GM23338 (cell line): ENCODE results near the gene ZGPAT. TPM values are rescaled to one million over a fixed set of nuclear protein-coding genes. Genes with fewer than 3 reads are reported as not detected.

ENCODE experiments used
- ATAC-seq: fragments of 200-7000 bp; cut with Tn5 transposase; 3 replicates; pipeline ENCODE4 v1.9.1; 2020
- DNase-seq: peaks from one replicate; pipeline ENCODE4 v3.0.0-alpha.2; 2015; ENCODE audit warnings: low spot score
- H2AFZ ChIP-seq: fragments of 200-600 bp; sonication (generic); 2 replicates; pipeline ENCODE4 v1.8.0; 2016; ENCODE audit warnings: antibody characterized with exemption, mild to moderate bottlenecking, moderate library complexity
- H3F3A ChIP-seq: fragments of 200-600 bp; sonication (generic); replicated peaks from 2 replicates; pipeline ENCODE4 v1.8.0; 2017; ENCODE audit warnings: antibody characterized with exemption, mixed run types, low read depth
- H3K27ac ChIP-seq: fragments of 200-600 bp; sonication (generic); 2 replicates; pipeline ENCODE4 v1.6.1; 2016; ENCODE audit warnings: low read depth
- H3K27me3 ChIP-seq: fragments of 200-600 bp; sonication (generic); 2 replicates; pipeline ENCODE4 v1.8.0; 2016; ENCODE audit warnings: mild to moderate bottlenecking, mixed run types, moderate library complexity; ENCODE audit not compliant: insufficient read depth
- H3K36me3 ChIP-seq: fragments of 200-600 bp; sonication (generic); 2 replicates; pipeline ENCODE4 v1.8.0; 2016; ENCODE audit warnings: mild to moderate bottlenecking; ENCODE audit not compliant: insufficient read depth
- H3K4me1 ChIP-seq: fragments of 200-600 bp; sonication (generic); 2 replicates; pipeline ENCODE4 v1.8.0; 2016; ENCODE audit warnings: mild to moderate bottlenecking, moderate library complexity; ENCODE audit not compliant: insufficient read depth
- H3K4me2 ChIP-seq: fragments of 200-600 bp; sonication (generic); 2 replicates; pipeline ENCODE4 v1.7.1; 2017; ENCODE audit warnings: mixed run types
- H3K4me3 ChIP-seq: fragments of 200-600 bp; sonication (generic); 2 replicates; pipeline ENCODE4 v1.6.1; 2016; ENCODE audit warnings: mixed run types
- H3K79me2 ChIP-seq: fragments of 200-600 bp; sonication (generic); replicated peaks from 2 replicates; pipeline ENCODE4 v1.8.0; 2017; ENCODE audit warnings: mild to moderate bottlenecking; ENCODE audit not compliant: insufficient read depth
- H3K9me2 ChIP-seq: fragments of 200-600 bp; sonication (generic); 2 replicates; pipeline ENCODE4 v1.8.0; 2017; ENCODE audit not compliant: insufficient read depth
- H4K20me1 ChIP-seq: fragments of 200-600 bp; sonication (generic); replicated peaks from 2 replicates; pipeline ENCODE4 v1.8.0; 2017; ENCODE audit warnings: mild to moderate bottlenecking; ENCODE audit not compliant: insufficient read depth
- H3K27ac Mint-ChIP-seq: 2 replicates; pipeline ENCODE4 v1.8.0; 2020; ENCODE audit warnings: inconsistent platforms, mild to moderate bottlenecking, moderate library complexity, mixed read lengths
- H3K27me3 Mint-ChIP-seq: 3 replicates; pipeline ENCODE4 v1.8.0; 2022; ENCODE audit warnings: low read depth, mild to moderate bottlenecking, moderate library complexity, mixed read lengths, inconsistent platforms; ENCODE audit not compliant: insufficient read depth, poor library complexity
- H3K36me3 Mint-ChIP-seq: 3 replicates; pipeline ENCODE4 v1.8.0; 2021; ENCODE audit warnings: low read depth, mild to moderate bottlenecking, inconsistent platforms, moderate library complexity, mixed read lengths
- H3K4me1 Mint-ChIP-seq: 3 replicates; pipeline ENCODE4 v1.8.0; 2020; ENCODE audit warnings: mild to moderate bottlenecking, inconsistent platforms, mixed read lengths
- H3K4me3 Mint-ChIP-seq: 3 replicates; pipeline ENCODE4 v1.8.0; 2021; ENCODE audit warnings: moderate library complexity, mild to moderate bottlenecking, inconsistent platforms, mixed read lengths
- H3K9me3 Mint-ChIP-seq: 3 replicates; pipeline ENCODE4 v1.8.0; 2020; ENCODE audit warnings: moderate library complexity, mild to moderate bottlenecking, inconsistent platforms, mixed read lengths
- EZH2 ChIP-seq: fragments of 200-600 bp; sonication (generic); IDR thresholded peaks from one replicate; pipeline ENCODE4 v1.8.0; 2017; ENCODE audit warnings: antibody characterized with exemption, mild to moderate bottlenecking, low read depth; ENCODE audit not compliant: unreplicated experiment
- EZH2phosphoT487 ChIP-seq: fragments of 200-600 bp; sonication (generic); IDR thresholded peaks from one replicate; pipeline ENCODE4 v1.8.1; 2018; ENCODE audit warnings: antibody characterized with exemption; ENCODE audit not compliant: unreplicated experiment
- NANOG ChIP-seq: IDR thresholded peaks from 2 replicates; pipeline ENCODE4 v1.6.1; 2016; ENCODE audit warnings: antibody characterized with exemption, borderline replicate concordance
- POLR2AphosphoS5 ChIP-seq: IDR thresholded peaks from 2 replicates; pipeline ENCODE4 v1.6.1; 2016; ENCODE audit warnings: antibody characterized with exemption, low read depth
- STAT1 ChIP-seq: IDR thresholded peaks from one replicate; pipeline ENCODE4 v1.6.1; 2016; ENCODE audit warnings: antibody characterized with exemption; ENCODE audit not compliant: unreplicated experiment
- ZNF114 ChIP-seq: fragments of 250-450 bp; sonication (Bioruptor Pico); IDR thresholded peaks from 2 replicates; pipeline ENCODE4 v1.5.0; 2020; ENCODE audit warnings: mild to moderate bottlenecking, moderate library complexity
- ZNF331 ChIP-seq: fragments of 250-450 bp; sonication (Bioruptor Pico); IDR thresholded peaks from 2 replicates; pipeline ENCODE4 v1.5.0; 2020; ENCODE audit warnings: low read depth, mild to moderate bottlenecking, moderate library complexity
- polyA plus RNA-seq: library from polyadenylated mRNA; unstranded; fragments of >200 nt; fragmentation: Nextera tagmentation; extraction: Ambion mirVana; gene quantifications from 2 replicates; pipeline ENCODE4 v1.2.1, GENCODE V29; 2016
- total RNA-seq: library from RNA; depleted of rRNA; stranded (reverse); fragments of >200 nt; shearing (Covaris generic); gene quantifications from 2 replicates; pipeline ENCODE4 v1.2.3, GENCODE V29; 2014
- TF ChIP-seq, protein P1 (sequence below): IDR thresholded peaks from 2 replicates; pipeline ENCODE4 v1.6.1; 2016; ENCODE audit warnings: antibody characterized with exemption
- TF ChIP-seq, protein P2 (sequence below): IDR thresholded peaks from one replicate; pipeline ENCODE4 v1.6.1; 2018; ENCODE audit warnings: antibody characterized with exemption; ENCODE audit not compliant: unreplicated experiment
- TF ChIP-seq, protein P3 (sequence below), 2 experiments: fragments of 200-600 bp in 1 of 2; sonication (generic) in 1 of 2; conservative IDR thresholded peaks; 2 replicates each; pipeline versions ENCODE4 v1.5.1 to v1.6.1; 2016 to 2017; ENCODE audit warnings: antibody characterized with exemption in 2 of 2, low read depth in 2 of 2, mild to moderate bottlenecking in 2 of 2, moderate library complexity in 1 of 2
- TF ChIP-seq, protein P4 (sequence below): fragments of 250-450 bp; sonication (Bioruptor Pico); IDR thresholded peaks from 2 replicates; pipeline ENCODE4 v1.5.0; 2020; ENCODE audit warnings: mild to moderate bottlenecking, moderate library complexity

Gene ZGPAT
- total and polyA plus RNA-seq, 2 experiments from 2014 or later, result 25.0 to 39.2 TPM

DNA sequence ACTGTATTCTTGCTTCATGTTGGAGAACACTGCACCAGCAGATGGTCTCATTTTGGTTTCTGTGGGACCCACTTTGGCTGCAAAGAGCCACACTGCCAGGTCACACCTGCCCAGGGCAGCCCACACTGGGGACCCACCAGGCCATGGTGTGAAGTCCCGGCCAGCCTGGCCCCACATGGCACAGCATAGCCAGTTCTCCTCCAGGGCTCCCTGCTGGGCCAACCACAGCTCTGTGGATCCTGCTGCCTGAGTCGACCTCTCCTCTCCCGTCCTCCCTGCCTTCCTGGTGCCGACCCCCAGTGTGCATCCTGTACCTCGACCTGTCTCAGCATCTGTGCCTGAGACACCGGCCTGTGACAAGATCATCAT is 3.1 kb upstream of the ZGPAT start (continued):
- TF ChIP-seq, protein P1, sequence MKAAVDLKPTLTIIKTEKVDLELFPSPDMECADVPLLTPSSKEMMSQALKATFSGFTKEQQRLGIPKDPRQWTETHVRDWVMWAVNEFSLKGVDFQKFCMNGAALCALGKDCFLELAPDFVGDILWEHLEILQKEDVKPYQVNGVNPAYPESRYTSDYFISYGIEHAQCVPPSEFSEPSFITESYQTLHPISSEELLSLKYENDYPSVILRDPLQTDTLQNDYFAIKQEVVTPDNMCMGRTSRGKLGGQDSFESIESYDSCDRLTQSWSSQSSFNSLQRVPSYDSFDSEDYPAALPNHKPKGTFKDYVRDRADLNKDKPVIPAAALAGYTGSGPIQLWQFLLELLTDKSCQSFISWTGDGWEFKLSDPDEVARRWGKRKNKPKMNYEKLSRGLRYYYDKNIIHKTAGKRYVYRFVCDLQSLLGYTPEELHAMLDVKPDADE, result no peak
- TF ChIP-seq, protein P2, sequence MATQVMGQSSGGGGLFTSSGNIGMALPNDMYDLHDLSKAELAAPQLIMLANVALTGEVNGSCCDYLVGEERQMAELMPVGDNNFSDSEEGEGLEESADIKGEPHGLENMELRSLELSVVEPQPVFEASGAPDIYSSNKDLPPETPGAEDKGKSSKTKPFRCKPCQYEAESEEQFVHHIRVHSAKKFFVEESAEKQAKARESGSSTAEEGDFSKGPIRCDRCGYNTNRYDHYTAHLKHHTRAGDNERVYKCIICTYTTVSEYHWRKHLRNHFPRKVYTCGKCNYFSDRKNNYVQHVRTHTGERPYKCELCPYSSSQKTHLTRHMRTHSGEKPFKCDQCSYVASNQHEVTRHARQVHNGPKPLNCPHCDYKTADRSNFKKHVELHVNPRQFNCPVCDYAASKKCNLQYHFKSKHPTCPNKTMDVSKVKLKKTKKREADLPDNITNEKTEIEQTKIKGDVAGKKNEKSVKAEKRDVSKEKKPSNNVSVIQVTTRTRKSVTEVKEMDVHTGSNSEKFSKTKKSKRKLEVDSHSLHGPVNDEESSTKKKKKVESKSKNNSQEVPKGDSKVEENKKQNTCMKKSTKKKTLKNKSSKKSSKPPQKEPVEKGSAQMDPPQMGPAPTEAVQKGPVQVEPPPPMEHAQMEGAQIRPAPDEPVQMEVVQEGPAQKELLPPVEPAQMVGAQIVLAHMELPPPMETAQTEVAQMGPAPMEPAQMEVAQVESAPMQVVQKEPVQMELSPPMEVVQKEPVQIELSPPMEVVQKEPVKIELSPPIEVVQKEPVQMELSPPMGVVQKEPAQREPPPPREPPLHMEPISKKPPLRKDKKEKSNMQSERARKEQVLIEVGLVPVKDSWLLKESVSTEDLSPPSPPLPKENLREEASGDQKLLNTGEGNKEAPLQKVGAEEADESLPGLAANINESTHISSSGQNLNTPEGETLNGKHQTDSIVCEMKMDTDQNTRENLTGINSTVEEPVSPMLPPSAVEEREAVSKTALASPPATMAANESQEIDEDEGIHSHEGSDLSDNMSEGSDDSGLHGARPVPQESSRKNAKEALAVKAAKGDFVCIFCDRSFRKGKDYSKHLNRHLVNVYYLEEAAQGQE, result no peak
- TF ChIP-seq EZH2, result no peak
- TF ChIP-seq, protein P3, sequence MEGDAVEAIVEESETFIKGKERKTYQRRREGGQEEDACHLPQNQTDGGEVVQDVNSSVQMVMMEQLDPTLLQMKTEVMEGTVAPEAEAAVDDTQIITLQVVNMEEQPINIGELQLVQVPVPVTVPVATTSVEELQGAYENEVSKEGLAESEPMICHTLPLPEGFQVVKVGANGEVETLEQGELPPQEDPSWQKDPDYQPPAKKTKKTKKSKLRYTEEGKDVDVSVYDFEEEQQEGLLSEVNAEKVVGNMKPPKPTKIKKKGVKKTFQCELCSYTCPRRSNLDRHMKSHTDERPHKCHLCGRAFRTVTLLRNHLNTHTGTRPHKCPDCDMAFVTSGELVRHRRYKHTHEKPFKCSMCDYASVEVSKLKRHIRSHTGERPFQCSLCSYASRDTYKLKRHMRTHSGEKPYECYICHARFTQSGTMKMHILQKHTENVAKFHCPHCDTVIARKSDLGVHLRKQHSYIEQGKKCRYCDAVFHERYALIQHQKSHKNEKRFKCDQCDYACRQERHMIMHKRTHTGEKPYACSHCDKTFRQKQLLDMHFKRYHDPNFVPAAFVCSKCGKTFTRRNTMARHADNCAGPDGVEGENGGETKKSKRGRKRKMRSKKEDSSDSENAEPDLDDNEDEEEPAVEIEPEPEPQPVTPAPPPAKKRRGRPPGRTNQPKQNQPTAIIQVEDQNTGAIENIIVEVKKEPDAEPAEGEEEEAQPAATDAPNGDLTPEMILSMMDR (conservative IDR thresholded peaks at IDR 0.05; ENCODE audit: low read depth in 2 of 2), result no peak

DNA sequence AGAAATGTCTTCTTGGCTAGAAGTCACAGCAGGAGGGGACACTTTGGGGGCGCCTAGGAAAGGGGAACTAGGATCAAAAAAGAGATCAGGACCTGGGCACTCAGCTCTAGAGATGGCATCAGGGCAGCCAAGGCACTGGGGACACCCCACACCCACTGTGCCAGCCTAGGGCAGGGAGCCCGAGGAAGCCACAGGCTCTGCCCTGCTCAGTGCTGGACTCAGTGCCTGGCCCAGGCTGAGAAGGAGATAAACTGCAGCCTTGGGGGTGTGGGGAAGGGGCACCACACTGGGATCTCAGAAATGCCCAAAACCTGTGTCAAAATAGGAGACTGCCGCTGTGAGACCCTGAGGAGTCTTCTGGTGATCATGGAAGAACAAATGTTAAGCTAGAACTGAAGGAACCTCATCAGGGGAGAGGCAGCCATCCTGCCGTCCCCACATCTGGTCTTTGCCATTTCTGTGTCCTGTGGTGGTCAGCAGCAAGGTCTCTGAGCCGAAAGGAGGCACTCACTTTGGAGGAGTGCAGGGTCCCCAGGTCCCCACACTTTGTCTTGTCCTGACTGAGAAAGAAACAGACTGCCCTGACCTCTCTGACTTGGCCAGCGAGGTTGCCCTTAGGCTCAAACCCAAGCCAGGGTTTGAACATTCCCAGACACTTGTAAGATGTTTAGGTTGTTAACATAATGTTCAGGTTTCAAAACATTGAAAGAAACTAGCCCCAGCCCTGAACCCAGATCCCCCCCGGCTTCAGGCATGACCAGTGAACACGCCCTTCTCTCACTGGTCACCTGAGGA is 2.4 kb upstream of the ZGPAT start:
- DNase-seq (no peak), ATAC-seq (no peak)
- Histone ChIP-seq H3K36me3 (no peaks in the 10 kb centered on the region), H2AFZ (no peak overlapping the region), H4K20me1 (peaks cover 14% of the 10 kb centered on the region), H3K79me2 (peaks cover 28% of the 10 kb centered on the region), H3K4me2 (no peak overlapping the region), H3K27ac (no peak overlapping the region), H3K4me3 (no peak overlapping the region), H3F3A (peaks cover 9% of the 10 kb centered on the region; the same call in 1 of the 2 replicates), H3K4me1 (no peaks in the 10 kb centered on the region; the same call in 1 of the 2 replicates), H3K27me3 (no peaks in the 10 kb centered on the region), H3K9me2 (no peaks in the 10 kb centered on the region)
- Mint-ChIP-seq H3K9me3 (no peaks in the 10 kb centered on the region), H3K27me3 (peaks cover 12% of the 10 kb centered on the region), H3K27ac (no peak overlapping the region), H3K4me3 (peak overlapping the region; percentile 32), H3K4me1 (peaks cover 10% of the 10 kb centered on the region), H3K36me3 (peaks cover 26% of the 10 kb centered on the region)
- TF ChIP-seq EZH2phosphoT487 (no peak), EZH2 (no peak), ZNF331 (CRISPR knock-in tag) (no peak), STAT1 (no peak), ZNF114 (CRISPR knock-in tag) (no peak), NANOG (no peak), POLR2AphosphoS5 (no peak)
- TF ChIP-seq, protein P4, sequence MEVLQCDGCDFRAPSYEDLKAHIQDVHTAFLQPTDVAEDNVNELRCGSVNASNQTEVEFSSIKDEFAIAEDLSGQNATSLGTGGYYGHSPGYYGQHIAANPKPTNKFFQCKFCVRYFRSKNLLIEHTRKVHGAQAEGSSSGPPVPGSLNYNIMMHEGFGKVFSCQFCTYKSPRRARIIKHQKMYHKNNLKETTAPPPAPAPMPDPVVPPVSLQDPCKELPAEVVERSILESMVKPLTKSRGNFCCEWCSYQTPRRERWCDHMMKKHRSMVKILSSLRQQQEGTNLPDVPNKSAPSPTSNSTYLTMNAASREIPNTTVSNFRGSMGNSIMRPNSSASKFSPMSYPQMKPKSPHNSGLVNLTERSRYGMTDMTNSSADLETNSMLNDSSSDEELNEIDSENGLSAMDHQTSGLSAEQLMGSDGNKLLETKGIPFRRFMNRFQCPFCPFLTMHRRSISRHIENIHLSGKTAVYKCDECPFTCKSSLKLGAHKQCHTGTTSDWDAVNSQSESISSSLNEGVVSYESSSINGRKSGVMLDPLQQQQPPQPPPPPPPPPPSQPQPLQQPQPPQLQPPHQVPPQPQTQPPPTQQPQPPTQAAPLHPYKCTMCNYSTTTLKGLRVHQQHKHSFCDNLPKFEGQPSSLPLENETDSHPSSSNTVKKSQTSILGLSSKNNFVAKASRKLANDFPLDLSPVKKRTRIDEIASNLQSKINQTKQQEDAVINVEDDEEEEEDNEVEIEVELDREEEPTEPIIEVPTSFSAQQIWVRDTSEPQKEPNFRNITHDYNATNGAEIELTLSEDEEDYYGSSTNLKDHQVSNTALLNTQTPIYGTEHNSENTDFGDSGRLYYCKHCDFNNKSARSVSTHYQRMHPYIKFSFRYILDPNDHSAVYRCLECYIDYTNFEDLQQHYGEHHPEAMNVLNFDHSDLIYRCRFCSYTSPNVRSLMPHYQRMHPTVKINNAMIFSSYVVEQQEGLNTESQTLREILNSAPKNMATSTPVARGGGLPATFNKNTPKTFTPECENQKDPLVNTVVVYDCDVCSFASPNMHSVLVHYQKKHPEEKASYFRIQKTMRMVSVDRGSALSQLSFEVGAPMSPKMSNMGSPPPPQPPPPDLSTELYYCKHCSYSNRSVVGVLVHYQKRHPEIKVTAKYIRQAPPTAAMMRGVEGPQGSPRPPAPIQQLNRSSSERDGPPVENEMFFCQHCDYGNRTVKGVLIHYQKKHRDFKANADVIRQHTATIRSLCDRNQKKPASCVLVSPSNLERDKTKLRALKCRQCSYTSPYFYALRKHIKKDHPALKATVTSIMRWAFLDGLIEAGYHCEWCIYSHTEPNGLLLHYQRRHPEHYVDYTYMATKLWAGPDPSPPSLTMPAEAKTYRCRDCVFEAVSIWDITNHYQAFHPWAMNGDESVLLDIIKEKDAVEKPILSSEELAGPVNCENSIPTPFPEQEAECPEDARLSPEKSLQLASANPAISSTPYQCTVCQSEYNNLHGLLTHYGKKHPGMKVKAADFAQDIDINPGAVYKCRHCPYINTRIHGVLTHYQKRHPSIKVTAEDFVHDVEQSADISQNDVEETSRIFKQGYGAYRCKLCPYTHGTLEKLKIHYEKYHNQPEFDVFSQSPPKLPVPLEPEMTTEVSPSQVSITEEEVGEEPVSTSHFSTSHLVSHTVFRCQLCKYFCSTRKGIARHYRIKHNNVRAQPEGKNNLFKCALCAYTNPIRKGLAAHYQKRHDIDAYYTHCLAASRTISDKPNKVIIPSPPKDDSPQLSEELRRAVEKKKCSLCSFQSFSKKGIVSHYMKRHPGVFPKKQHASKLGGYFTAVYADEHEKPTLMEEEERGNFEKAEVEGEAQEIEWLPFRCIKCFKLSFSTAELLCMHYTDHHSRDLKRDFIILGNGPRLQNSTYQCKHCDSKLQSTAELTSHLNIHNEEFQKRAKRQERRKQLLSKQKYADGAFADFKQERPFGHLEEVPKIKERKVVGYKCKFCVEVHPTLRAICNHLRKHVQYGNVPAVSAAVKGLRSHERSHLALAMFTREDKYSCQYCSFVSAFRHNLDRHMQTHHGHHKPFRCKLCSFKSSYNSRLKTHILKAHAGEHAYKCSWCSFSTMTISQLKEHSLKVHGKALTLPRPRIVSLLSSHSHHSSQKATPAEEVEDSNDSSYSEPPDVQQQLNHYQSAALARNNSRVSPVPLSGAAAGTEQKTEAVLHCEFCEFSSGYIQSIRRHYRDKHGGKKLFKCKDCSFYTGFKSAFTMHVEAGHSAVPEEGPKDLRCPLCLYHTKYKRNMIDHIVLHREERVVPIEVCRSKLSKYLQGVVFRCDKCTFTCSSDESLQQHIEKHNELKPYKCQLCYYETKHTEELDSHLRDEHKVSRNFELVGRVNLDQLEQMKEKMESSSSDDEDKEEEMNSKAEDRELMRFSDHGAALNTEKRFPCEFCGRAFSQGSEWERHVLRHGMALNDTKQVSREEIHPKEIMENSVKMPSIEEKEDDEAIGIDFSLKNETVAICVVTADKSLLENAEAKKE (CRISPR knock-in tag), result no peak
